Small intestine (tissue), 16 donors: Measurements from ENCODE around the gene EFHB. TPM values are rescaled to one million over a fixed set of nuclear protein-coding genes. Genes with fewer than 3 reads are reported as not detected.

ENCODE experiments used
- DNase-seq, 2 donors: peaks; one replicate each; pipeline versions ENCODE4 v3.0.0 to v3.0.0-alpha.2; 2013
- FAIRE-seq: peaks from 2 replicates; lab custom pipeline; 2012; peaks lifted over from hg19 to GRCh38; lab: Jason Lieb, UNC
- H3K27ac ChIP-seq, 3 donors: one replicate each; pipeline ENCODE4 v1.5.1; 2013; ENCODE audit warnings: low read length in 2 of 3, mild to moderate bottlenecking in 2 of 3, control low read depth in 1 of 3, inconsistent platforms in 1 of 3, low read depth in 1 of 3, moderate library complexity in 1 of 3
- H3K27me3 ChIP-seq, 3 donors: one replicate each; pipeline ENCODE4 v1.6.1; 2013; ENCODE audit warnings: low read length in 3 of 3, inconsistent platforms in 1 of 3; ENCODE audit not compliant: control insufficient read depth in 3 of 3, insufficient read depth in 3 of 3
- H3K36me3 ChIP-seq, 3 donors: one replicate each; pipeline ENCODE4 v1.6.1; 2013; ENCODE audit warnings: low read length in 3 of 3, inconsistent platforms in 1 of 3, low read depth in 1 of 3, mild to moderate bottlenecking in 1 of 3, moderate library complexity in 1 of 3; ENCODE audit not compliant: control insufficient read depth in 3 of 3, insufficient read depth in 2 of 3
- H3K4me1 ChIP-seq, 3 donors: one replicate each; pipeline ENCODE4 v1.6.1; 2013; ENCODE audit warnings: low read length in 2 of 3, inconsistent platforms in 1 of 3, low read depth in 1 of 3, mild to moderate bottlenecking in 1 of 3, moderate library complexity in 1 of 3; ENCODE audit not compliant: control insufficient read depth in 3 of 3, insufficient read depth in 2 of 3
- H3K4me3 ChIP-seq, 3 donors: one replicate each; pipeline ENCODE4 v1.5.1; 2013; ENCODE audit warnings: low read length in 3 of 3, control low read depth in 1 of 3, inconsistent platforms in 1 of 3, low read depth in 1 of 3, mild to moderate bottlenecking in 1 of 3, moderate library complexity in 1 of 3
- H3K9me3 ChIP-seq, 2 donors: one replicate each; pipeline ENCODE4 v1.6.1; 2013; ENCODE audit warnings: low read depth in 1 of 2, low read length in 1 of 2; ENCODE audit not compliant: control insufficient read depth in 2 of 2, insufficient read depth in 1 of 2
- WGBS, 3 donors: extraction: QIAGEN DNeasy Blood & Tissue Kit; methylation state at CpG; one replicate each; pipeline ENCODE4 v1.1.7; 2013; 5-methylcytosine and 5-hydroxymethylcytosine counted together
- long read RNA-seq, 10 donors: transcript quantifications; one replicate each; lab custom pipeline, GENCODE V29; 2026
- polyA plus RNA-seq, 4 donors: library from polyadenylated mRNA; stranded (reverse) in 3 of 4; unstranded in 1 of 4; fragments of 200-250 nt in 3 of 4; fragments of 120-200 nt in 1 of 4; gene quantifications; one replicate each; pipeline versions ENCODE4 v1.2.1 to v1.2.3, GENCODE V29; 2013
- donor health status: healthy with polysubstance abuse.
- donor health status: control.
- donor health status: control.
- donor health status: Bipolar disorder and iron deficiency.
- donor health status: healthy.

The EFHB gene, protein sequence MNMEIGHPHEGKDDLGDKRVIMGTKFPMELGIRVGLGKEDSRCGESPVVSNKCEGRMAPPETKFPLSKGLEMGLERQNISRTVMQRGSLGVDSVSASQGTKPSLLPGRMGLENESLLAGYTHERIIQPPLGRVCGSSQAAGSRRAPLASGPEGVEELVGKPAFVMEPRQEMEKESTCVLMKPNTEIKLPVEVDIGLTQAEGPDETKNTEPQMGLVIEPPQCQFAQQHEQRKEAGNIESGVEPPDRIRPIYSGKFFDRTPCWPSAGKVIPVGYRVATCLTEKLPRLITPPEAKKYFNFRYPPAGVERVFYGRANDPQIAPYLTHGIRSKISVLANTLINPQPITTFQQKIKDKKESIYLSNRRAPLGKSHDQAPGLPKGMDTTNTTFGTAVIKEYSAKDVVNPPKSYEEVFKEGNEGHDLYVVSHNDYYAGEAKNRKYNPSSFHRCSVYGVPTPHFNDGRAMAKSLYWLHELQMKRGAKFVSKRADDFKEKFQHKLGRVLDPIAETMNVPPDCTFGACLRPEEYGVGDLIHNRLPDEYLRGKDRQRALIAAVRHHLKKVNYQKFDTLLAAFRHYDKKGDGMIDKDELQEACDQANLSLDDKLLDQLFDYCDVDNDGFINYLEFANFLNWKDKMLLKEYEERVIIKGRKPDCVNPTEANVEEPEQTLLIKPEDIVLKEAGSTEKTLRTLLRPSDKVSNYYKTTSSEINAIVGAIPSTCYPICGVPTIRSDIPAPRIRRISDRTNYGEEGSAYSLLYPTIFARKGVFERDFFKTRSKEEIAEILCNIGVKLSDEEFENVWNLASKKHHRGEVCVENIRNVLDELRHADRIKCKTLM
- under 1 TPM in 2 of 4 donors, not detected in 2; 0.27 to 0.45 TPM for polyA plus RNA-seq
- long read RNA-seq, donor 1: 0 reads
- long read RNA-seq, donor 2: 0 reads
- long read RNA-seq, donor 3: 0 reads
- long read RNA-seq, donor 4: 0 reads
- long read RNA-seq, donor 5: 0 reads
- long read RNA-seq, donor 6: 0 reads
- long read RNA-seq, donor 7: 0 reads
- long read RNA-seq, donor 8: 0 reads
- long read RNA-seq, donor 9: 0 reads
- long read RNA-seq, donor 10, partial matches to known transcripts: 0 of 1 reads
- long read RNA-seq, donor 10, other reads (novel, unspliced or antisense): 0 of 1 reads

DNA sequence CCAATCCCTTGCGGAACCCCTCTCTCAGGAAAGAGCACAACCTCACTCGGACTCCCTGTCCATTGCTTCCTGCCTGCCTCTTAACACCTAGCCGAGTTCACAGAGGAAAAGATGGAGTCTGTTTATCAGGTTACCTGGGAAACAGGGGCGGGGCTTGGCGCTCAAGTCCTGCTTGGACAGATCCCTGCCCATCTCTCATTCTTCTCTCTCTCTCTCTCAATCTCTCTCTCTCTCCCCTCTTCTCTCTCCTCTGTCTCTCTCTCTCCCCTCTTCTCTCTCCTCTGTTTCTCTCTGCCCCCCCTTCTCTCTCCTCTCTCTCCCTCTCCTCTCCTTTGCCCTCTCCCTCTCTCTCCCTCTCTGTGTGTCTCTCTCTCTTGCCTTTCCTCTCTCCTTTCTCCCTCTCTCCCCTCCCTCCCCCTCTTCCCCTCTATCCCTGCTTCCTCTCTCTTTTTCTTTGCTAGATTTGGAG is at the start of gene EFHB:
TSS of gene EFHB (minus strand) at position 120 of the 469 bp plus-strand sequence. CDS start 199 bp downstream, outside the sequence.
- Histone ChIP-seq H3K4me3 (no peak within 1 kb of the TSS), H3K27ac (no peak within 1 kb of the TSS), H3K27me3 (no peaks in the 10 kb centered on the region), H3K36me3 (no peaks in the 10 kb centered on the region), H3K9me3 (no peaks in the 10 kb centered on the region), H3K4me1 (no peaks in the 10 kb centered on the region)
- FAIRE-seq (no peak), DNase-seq (peak; percentile 70 to 76)
- WGBS, 3 donors: 22 to 39% (median 33%) methylated on average over 5 of the region's 5 CpGs

DNA sequence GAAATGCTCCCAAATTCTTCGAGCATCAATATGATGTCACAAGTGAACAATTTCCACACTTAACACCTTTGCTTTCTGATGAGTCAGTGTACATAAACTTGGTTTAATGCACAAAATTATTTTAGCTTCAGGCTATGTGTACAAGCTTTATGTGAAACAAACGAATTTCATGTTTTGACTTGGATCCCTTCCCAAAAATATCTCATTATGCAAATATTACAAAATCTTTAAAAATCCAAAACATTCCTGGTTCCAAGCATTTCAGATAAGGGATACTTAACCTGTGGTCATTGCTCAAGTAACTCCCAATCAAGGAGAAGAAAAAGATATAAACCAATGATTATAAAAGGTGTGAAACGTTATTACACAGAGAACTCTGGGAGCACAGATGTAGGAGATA is 38.0 kb upstream of the EFHB start:
- FAIRE-seq (no peak), DNase-seq (no peak)
- no peaks in the 10 kb centered on the region for H3K9me3 ChIP-seq
- WGBS, 3 donors: 50 to 54% (median 54%) methylated on average over 3 of the region's 3 CpGs
- H3K27ac ChIP-seq: no peak overlapping the region
- no peaks in the 10 kb centered on the region for H3K27me3 ChIP-seq
- no peak overlapping the region for H3K4me3 ChIP-seq
- no peaks in the 10 kb centered on the region for H3K4me1 ChIP-seq
- H3K36me3 ChIP-seq: peaks cover 6 to 30% (median 6%) of the 10 kb centered on the region in 3 donors

DNA sequence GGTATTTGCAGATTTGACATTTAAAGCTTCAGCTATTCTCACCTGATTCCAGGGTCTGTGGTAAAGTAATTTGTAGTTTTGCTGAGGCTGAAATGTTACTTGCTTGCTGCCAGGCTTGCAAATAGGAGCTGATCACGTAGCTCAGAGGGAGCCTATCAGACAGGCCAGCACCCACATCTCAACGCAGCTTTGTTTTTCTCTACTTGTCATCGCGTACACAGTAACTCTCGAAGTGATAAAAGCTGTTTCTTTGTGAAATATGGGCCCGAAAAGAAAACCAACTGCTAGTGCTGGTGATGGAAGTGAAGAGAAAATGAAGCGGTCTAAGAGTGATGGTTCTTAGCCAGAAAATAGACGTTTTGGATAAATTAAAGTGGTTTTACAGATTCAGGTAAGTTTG is 36.3 kb upstream of the EFHB start:
- peaks cover 2 to 28% (median 6%) of the 10 kb centered on the region in 3 donors for H3K36me3 ChIP-seq
- H3K4me1 ChIP-seq: no peaks in the 10 kb centered on the region
- FAIRE-seq (no peak), DNase-seq (no peak)
- WGBS, 3 donors: 84 to 91% (median 90%) methylated on average over 8 of the region's 8 CpGs
- H3K27ac ChIP-seq: no peak overlapping the region
- H3K9me3 ChIP-seq: no peaks in the 10 kb centered on the region
- no peaks in the 10 kb centered on the region for H3K27me3 ChIP-seq
- H3K4me3 ChIP-seq: no peak overlapping the region

DNA sequence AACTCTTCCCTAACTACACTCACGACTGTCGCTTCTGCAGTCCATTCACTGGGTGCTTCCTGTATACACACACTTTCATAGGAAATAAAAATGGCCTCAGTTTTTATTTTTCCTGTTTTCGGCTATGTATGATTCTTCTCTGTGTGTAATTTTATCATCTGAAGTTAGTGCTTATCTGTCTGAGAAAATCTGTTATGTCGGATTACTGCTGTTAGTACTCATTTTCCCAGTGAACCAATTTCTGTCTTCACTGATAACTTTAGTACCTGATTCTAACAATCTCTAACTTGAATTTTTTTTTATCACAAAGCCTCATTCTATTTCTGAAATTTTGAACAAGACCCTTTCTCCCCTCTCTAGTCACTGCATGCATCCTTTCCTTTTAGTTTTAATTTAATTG is 33.8 kb upstream of the EFHB start:
- Histone ChIP-seq H3K9me3 (no peaks in the 10 kb centered on the region), H3K27me3 (no peaks in the 10 kb centered on the region), H3K4me3 (no peak overlapping the region), H3K4me1 (no peaks in the 10 kb centered on the region), H3K27ac (no peak overlapping the region), H3K36me3 (peaks cover 0 to 29% (median 0%) of the 10 kb centered on the region in 3 donors)
- DNase-seq (no peak), FAIRE-seq (no peak)
- 88 to 94% (median 89%) methylated on average over 4 of the region's 4 CpGs for WGBS, 3 donors

DNA sequence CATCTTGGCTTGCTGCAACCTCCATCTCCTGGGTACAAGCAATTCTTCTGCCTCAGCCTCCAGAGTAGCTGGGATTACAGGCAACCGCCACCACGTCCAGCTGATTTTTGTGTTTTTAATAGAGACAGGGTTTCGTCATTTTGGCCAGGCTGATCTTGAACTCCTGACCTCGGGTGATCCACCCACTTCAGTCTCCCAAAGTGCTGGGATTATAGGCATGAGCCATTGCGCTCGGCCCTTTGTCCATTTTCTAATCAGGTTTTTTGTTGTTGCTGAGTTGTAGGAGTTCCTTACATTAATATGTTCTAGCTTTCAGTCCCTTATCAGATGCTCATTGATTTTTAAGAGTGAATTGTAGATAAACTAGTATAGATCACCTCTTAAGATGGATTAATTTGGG is 33.2 kb upstream of the EFHB start:
- no peak for FAIRE-seq
- no peaks in the 10 kb centered on the region for H3K9me3 ChIP-seq
- WGBS, 3 donors: 83 to 94% (median 86%) methylated on average over 6 of the region's 6 CpGs
- no peak overlapping the region for H3K4me3 ChIP-seq
- H3K27me3 ChIP-seq: no peaks in the 10 kb centered on the region
- peaks cover 0 to 34% (median 0%) of the 10 kb centered on the region in 3 donors for H3K36me3 ChIP-seq
- no peak overlapping the region for H3K27ac ChIP-seq
- DNase-seq: no peak
- H3K4me1 ChIP-seq: no peaks in the 10 kb centered on the region

DNA sequence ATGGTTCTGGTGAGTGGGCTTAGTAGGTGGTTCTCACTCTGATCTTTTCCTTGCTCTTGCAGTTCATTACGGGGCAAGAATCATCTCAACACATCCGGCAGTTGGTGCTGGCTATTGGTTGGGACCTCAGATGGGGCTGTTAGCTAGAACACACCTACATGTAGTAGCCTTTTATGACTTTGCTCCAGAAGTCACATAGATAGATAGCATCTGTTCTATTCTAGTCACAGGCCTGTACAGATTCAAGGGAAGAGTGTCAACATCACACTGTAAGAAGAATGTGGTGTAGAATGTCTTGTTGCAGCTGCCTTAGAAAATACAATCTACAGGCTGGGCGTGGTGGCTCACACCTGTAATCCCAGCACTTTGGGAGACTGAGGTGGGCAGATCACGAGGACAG is 27.9 kb upstream of the EFHB start:
- FAIRE-seq (no peak), DNase-seq (peak in 1 of 2 donors; percentile 24)
- Histone ChIP-seq H3K27ac (no peak overlapping the region), H3K9me3 (no peaks in the 10 kb centered on the region), H3K36me3 (peaks cover 0 to 34% (median 4%) of the 10 kb centered on the region in 3 donors), H3K4me1 (no peaks in the 10 kb centered on the region), H3K4me3 (no peak overlapping the region), H3K27me3 (no peaks in the 10 kb centered on the region)
- 82 to 94% (median 89%) methylated on average over 4 of the region's 4 CpGs for WGBS, 3 donors

DNA sequence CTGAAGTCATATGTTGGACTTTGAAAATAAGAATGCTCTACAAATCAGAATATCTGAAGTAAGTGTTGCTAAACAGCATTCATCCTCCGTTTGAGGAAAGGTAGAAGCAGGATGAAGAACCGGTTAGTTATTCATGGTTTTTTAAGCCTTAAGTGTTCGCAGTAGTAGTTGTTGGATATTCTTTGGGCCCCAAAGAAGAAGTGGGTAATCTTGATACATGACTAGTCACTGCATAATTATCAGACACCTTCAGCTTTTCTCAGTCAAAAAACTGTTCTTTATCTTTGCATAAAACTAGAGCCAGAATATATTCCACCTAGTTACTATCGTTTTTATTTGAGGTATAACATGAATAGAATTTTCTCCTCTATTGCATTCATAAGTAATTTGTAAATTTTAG is 26.7 kb upstream of the EFHB start:
- Histone ChIP-seq H3K27me3 (no peaks in the 10 kb centered on the region), H3K27ac (no peak overlapping the region), H3K36me3 (peaks cover 0 to 40% (median 4%) of the 10 kb centered on the region in 3 donors), H3K9me3 (no peaks in the 10 kb centered on the region), H3K4me3 (no peak overlapping the region), H3K4me1 (no peaks in the 10 kb centered on the region)
- 72 to 85% (median 73%) methylated on average over 4 of the region's 4 CpGs for WGBS, 3 donors
- DNase-seq: no peak
- FAIRE-seq: no peak

DNA sequence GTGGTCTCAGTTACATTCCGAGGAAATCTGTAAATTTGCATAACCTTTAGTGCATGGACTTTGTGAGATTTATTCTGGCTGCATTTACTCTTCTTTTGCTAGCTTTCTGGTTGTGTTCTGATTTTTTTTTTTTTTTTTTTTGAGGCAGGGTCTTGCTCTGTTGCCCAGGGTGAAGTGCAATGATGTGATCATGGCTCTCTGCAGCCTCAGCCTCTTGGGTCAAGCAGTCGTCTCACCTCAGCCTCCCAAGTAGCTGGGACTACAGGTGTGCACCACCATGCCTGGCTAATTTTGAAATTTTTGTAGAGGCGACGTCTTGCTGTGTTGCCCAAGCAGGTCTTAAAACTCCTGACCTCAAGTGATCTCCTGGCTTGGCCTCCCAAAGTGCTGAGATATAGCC is 25.5 kb upstream of the EFHB start:
- FAIRE-seq (no peak), DNase-seq (no peak)
- Histone ChIP-seq H3K36me3 (peaks cover 0 to 37% (median 6%) of the 10 kb centered on the region in 3 donors), H3K4me1 (no peaks in the 10 kb centered on the region), H3K27me3 (no peaks in the 10 kb centered on the region), H3K4me3 (no peak overlapping the region), H3K9me3 (no peaks in the 10 kb centered on the region), H3K27ac (no peak overlapping the region)
- WGBS, 3 donors: 72 to 74% (median 73%) methylated on average over 4 of the region's 4 CpGs
